ENCODE measurements around the gene UBE2I.
"Not testable (repeated sequence)": the region's sequence is repeated elsewhere in the genome, so short reads cannot be mapped to it uniquely, and the experiment has no call there.

UBE2I gene

GRCh38 chr16:1288813-1289476 is 20.5 kb upstream of the UBE2I start:
- no peak overlapping the region for H3K4me3 ChIP-seq (replicated peaks; ENCODE audit: low read depth, low read length)
- TF ChIP-seq CTCF (IDR thresholded peaks at IDR 0.05; ENCODE audit: low read depth, low read length, missing control alignments) = no peak
- no peak for DNase-seq (ENCODE audit: extremely low read depth, low read depth)

- TF ChIP-seq CTCF (IDR thresholded peaks at IDR 0.05; ENCODE audit: low read depth, low read length, missing control alignments) = no peak
- no peak for DNase-seq (ENCODE audit: extremely low read depth, low read depth)
- no peak overlapping the region for H3K4me3 ChIP-seq (replicated peaks; ENCODE audit: low read depth, low read length)
These were observed 20.0 kb upstream of the UBE2I start for GRCh38 chr16:1289477-1289866.

GRCh38 chr16:1290063-1290501 is 19.4 kb upstream of the UBE2I start:
- H3K4me3 ChIP-seq (replicated peaks; ENCODE audit: low read depth, low read length) = no peak overlapping the region
- no peak for TF ChIP-seq CTCF (IDR thresholded peaks at IDR 0.05; ENCODE audit: low read depth, low read length, missing control alignments)
- DNase-seq (ENCODE audit: extremely low read depth, low read depth) = no peak

GRCh38 chr16:1290860-1291575 is 18.4 kb upstream of the UBE2I start:
- TF ChIP-seq CTCF (IDR thresholded peaks at IDR 0.05; ENCODE audit: low read depth, low read length, missing control alignments) = no peak
- DNase-seq (ENCODE audit: extremely low read depth, low read depth) = no peak
- no peak overlapping the region for H3K4me3 ChIP-seq (replicated peaks; ENCODE audit: low read depth, low read length)

DNA sequence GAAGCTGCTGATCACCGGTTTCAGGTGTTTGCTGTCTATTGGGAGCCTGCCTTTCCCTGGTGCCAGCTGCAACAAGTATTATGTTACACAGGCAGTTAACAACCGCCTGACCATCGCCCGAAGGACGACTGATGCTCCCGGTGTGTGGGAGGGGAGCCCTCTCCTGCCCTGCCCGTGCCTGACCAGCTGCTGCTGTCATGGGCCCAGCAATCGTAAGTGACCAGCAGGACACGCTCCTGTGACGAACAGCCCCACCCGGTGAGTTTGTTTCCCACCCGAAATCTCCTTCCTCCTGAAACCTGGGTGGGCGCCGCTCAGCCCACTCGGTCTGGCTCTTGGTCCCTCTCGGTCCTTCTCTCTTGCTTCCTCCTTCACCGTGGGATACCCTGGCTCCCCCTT is 17.9 kb upstream of the UBE2I start:
- no peak overlapping the region for H3K4me3 ChIP-seq (replicated peaks; ENCODE audit: low read depth, low read length)
- no peak for TF ChIP-seq CTCF (IDR thresholded peaks at IDR 0.05; ENCODE audit: low read depth, low read length, missing control alignments)
- no peak for DNase-seq (ENCODE audit: extremely low read depth, low read depth)

- H3K4me3 ChIP-seq (replicated peaks; ENCODE audit: low read depth, low read length); DNase-seq (ENCODE audit: extremely low read depth, low read depth): not testable (repeated sequence)
These were observed 17.2 kb upstream of the UBE2I start for GRCh38 chr16:1292208-1292607.

GRCh38 chr16:1292808-1293207 is 16.6 kb upstream of the UBE2I start:
- not testable (repeated sequence) for H3K4me3 ChIP-seq (replicated peaks; ENCODE audit: low read depth, low read length); DNase-seq (ENCODE audit: extremely low read depth, low read depth)
